GM18505 (cell line): ENCODE measurements around the gene NGEF.
"Not testable (repeated sequence)": the region's sequence is repeated elsewhere in the genome, so short reads cannot be mapped to it uniquely, and the experiment has no call there.

ENCODE experiments used
- ATAC-seq: cut with Tn5 transposase; IDR thresholded peaks from one replicate; pipeline ENCODE4 v1.9.1; 2021; ENCODE audit not compliant: unreplicated experiment
- POLR2A ChIP-seq: IDR thresholded peaks from 4 replicates; pipeline ENCODE4 v1.6.1; 2011; ENCODE audit warnings: borderline replicate concordance; ENCODE audit not compliant: insufficient read depth, insufficient read length; ENCODE audit errors: extremely low read depth

Gene NGEF

DNA sequence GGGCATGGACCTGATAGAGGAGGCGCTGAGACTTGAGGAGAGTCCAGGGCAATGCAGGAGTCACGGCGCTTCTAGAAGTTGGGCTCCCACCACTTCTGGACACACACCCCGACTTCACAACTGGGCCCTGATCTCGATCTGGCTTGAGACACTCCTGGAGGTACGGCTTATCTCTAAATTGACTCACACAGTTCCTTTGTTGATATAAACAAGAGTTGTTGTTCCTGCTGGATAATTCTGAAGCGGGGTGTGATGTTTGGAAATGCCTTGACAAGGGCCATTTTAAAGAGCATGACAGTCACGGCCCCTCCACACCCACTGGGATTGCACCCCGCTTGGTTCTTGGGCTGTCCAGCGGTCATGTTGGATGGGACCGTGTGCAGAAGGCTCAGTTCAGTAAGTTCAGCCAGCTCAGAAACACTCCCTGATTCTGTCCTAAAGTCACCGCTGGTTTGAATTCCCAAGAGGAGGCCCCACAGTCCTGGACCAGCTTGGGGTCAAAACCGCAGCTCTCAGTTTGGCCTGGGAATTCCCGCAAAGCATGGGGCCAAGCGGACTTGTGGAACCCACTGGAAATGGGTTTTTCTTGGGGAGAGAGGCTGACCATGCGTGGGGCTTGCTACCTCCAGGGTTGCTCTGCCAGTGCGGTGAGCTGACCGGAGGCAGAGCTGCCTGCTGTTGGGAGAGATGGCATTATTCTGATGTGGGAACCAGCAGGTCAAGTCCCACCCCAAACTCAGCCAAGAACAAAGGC lies 10.1 kb upstream of the NGEF start:
- TF ChIP-seq POLR2A, result no peak
- no peak for ATAC-seq

DNA sequence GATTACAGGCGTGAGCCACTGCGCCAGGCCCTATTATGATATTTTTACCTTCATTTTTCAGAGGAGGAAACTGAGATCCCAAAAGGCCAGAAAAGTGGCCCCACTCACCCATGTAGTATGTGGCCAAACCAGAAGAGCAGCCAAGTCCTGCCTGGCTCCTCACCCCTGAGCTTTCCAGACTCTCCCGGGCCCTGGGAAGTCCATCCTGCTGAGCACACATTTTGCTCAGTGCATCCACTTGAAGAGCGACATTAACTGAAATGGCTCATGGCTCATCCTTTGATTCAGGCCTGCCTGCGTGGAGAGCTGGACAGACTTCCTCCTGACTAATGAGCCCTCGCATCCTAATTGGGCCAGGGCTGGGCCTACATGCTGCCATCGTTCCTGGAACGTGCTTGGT lies 9.5 kb upstream of the NGEF start:
- no peak for TF ChIP-seq POLR2A

GRCh38 chr2:233021771-233022170 lies 8.7 kb upstream of the NGEF start:
- ATAC-seq, result no peak
- no peak for TF ChIP-seq POLR2A

More for the DNA sequence above, 9.5 kb upstream of the NGEF start:
- no peak for ATAC-seq

- no peak for TF ChIP-seq POLR2A
- ATAC-seq, result no peak
These were observed 7.4 kb upstream of the NGEF start for GRCh38 chr2:233020454-233020853.

DNA sequence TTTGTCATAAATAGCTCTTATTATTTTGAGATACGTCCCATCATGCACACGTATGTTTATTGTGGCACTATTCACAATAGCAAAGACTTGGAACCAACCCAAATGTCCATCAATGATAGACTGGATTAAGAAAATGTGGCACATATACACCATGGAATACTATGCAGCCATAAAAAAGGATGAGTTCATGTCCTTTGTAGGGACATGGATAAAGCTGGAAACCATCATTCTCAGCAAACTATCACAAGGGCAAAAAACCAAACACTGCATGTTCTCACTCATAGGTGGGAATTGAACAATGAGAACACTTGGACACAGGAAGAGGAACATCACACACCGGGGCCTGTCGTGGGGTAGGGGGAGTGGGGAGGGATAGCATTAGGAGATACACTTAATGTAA lies 6.6 kb upstream of the NGEF start:
- not testable (repeated sequence) for ATAC-seq

- ATAC-seq, result no peak
- no peak for TF ChIP-seq POLR2A
These were observed 4.9 kb upstream of the NGEF start for GRCh38 chr2:233017947-233018346.

GRCh38 chr2:233015019-233015645 lies 2.1 kb upstream of the NGEF start:
- TF ChIP-seq POLR2A, result no peak
- ATAC-seq, result no peak

- ATAC-seq, result no peak
- no peak for TF ChIP-seq POLR2A
These were observed 594 bp upstream of the NGEF start for GRCh38 chr2:233013650-233014049.

GRCh38 chr2:233012301-233012971 lies 620 bp downstream of the NGEF start:
- no peak for TF ChIP-seq POLR2A

DNA sequence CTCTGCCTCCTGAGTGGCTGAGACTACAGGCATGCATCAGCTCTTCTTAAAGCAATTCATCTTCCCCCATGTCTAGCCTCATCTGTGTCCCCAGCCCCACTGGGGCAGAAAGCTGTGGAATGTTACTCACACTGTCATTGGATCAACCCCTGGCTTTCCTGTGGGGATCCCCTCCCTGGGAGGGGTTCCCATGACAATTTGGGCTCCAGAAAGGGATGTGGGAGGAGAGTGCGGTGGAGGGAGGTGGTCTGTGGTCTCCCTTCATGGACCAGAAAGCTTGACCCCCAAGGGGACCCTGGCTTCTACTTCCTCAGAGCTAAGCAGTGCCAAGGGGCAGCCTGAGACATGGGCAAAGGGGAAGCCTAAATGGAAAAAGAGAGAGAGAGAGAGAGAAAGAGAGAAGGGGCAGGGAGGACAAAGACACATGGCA lies 1.3 kb downstream of the NGEF start:
- ATAC-seq, result no peak
- TF ChIP-seq POLR2A, result no peak

More at GRCh38 chr2:233012301-233012971, 620 bp downstream of the NGEF start:
- ATAC-seq, result no peak

GRCh38 chr2:233011268-233011650 lies 1.8 kb downstream of the NGEF start:
- ATAC-seq, result no peak
- no peak for TF ChIP-seq POLR2A

GRCh38 chr2:233010569-233011267 lies 2.3 kb downstream of the NGEF start:
- TF ChIP-seq POLR2A, result no peak
- no peak for ATAC-seq

DNA sequence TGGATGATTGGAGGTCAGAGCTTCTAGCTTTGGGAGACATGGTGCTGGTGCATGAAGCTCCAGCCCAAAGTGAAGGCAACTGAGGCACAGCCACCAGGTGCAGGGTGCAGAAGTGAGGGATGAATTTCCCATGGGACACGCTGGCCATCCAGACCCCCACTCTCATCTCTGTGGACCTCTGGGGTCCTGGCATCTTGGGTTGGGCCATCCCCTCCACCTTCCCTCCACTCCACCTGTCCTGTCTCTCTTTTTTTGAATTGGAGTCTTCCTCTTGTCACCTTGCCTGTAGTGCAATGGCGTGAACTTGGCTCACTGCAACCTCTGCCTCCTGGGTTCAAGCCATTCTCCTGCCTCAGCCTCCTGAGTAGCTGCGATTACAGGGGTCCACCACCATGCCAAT lies 3.4 kb downstream of the NGEF start:
- no peak for TF ChIP-seq POLR2A
- no peak for ATAC-seq
